Measurements from ENCODE around the gene UAP1L1. TPM values are rescaled to one million over a fixed set of nuclear protein-coding genes. Genes with fewer than 3 reads are reported as not detected.
"Not testable (repeated sequence)": the region's sequence is repeated elsewhere in the genome, so short reads cannot be mapped to it uniquely, and the experiment has no call there.

UAP1L1 gene
- total and polyA plus RNA-seq, 12 donors = 0.28 to 68.7 (median 15.1) TPM

DNA sequence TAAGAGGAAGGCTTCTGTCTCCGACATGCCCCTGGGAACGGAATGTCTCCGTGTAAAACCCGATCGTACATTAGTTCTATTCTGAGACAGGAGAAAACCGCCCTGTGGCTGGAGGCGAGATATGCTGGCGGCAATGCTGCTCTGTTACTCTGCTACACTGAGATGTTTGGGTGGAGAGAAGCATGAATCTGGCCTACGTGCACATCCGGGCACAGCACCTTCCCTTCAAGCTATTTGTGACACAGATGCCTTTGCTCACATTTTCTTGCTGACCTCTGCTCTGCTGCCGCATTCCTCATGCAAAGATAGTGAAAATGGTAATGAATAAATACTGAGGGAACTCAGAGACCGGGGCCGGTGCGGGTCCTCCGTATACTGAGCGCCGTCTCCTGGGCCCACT is 39.4 kb downstream of the UAP1L1 start:
- H3K4me3 ChIP-seq = no peak overlapping the region
- peaks cover 0 to 11% of the 10 kb centered on the region in 2 donors for H3K36me3 ChIP-seq (replicated peaks in 1 of 2)
- H3K27me3 ChIP-seq = no peaks in the 10 kb centered on the region
- H3K4me1 ChIP-seq (replicated peaks in 1 of 2) = peaks cover 7 to 11% of the 10 kb centered on the region in 2 donors
- no peaks in the 10 kb centered on the region for H3K9me3 ChIP-seq (replicated peaks in 1 of 3)
- no peak overlapping the region for H3K27ac ChIP-seq
- intact Hi-C loops (cut with DNase I) = loop anchor here (5.0 kb wide), 1 partner anchor 111 kb away; the partner anchor contains the start of genes CYSRT1 (in 2 of the 2) and RNF224 (in 2 of the 2)
- WGBS, 4 donors = 63 to 70% (median 68%) methylated on average over 16 to 17 of the region's 17 CpGs
- DNase-seq = no peak
- TF ChIP-seq POLR2A (IDR thresholded peaks at IDR 0.05) = no peak
- TF ChIP-seq, protein P1, sequence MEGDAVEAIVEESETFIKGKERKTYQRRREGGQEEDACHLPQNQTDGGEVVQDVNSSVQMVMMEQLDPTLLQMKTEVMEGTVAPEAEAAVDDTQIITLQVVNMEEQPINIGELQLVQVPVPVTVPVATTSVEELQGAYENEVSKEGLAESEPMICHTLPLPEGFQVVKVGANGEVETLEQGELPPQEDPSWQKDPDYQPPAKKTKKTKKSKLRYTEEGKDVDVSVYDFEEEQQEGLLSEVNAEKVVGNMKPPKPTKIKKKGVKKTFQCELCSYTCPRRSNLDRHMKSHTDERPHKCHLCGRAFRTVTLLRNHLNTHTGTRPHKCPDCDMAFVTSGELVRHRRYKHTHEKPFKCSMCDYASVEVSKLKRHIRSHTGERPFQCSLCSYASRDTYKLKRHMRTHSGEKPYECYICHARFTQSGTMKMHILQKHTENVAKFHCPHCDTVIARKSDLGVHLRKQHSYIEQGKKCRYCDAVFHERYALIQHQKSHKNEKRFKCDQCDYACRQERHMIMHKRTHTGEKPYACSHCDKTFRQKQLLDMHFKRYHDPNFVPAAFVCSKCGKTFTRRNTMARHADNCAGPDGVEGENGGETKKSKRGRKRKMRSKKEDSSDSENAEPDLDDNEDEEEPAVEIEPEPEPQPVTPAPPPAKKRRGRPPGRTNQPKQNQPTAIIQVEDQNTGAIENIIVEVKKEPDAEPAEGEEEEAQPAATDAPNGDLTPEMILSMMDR (IDR thresholded peaks at IDR 0.05) = no peak

DNA sequence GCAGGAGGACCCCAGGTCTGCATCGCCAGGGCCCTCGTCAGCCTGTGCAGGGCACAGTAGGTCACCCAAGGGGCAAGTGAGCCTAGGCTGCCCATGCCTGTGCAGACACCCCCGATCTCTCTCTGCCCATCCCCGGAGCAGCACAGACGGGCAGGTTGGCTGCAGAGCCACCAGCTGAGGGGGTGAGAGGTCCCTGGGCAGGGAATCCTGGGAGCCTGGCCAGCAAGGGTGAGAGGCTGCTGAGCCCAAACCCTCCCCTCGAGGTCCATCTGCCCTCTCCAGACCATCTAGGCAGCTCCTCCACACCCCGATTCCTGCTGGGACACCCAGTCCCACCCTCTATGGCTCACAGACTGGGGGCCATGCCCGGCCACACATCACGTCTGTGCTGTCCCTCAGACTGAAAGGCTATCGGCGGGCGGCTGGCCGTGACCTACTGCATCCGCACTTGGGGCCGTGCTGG is 40.0 kb downstream of the UAP1L1 start:
- TF ChIP-seq, protein P1 (IDR thresholded peaks at IDR 0.05) = no peak
- no peak for TF ChIP-seq POLR2A (IDR thresholded peaks at IDR 0.05)
- Histone ChIP-seq H3K4me1 (replicated peaks in 1 of 2) (peaks cover 9 to 11% of the 10 kb centered on the region in 2 donors), H3K27me3 (no peaks in the 10 kb centered on the region), H3K9me3 (replicated peaks in 1 of 3) (no peaks in the 10 kb centered on the region), H3K36me3 (replicated peaks in 1 of 2) (peaks cover 0 to 5% of the 10 kb centered on the region in 2 donors), H3K4me3 (no peak overlapping the region), H3K27ac (no peak overlapping the region)
- intact Hi-C loops (cut with DNase I) = loop anchor here (5.0 kb wide), 1 partner anchor 110 kb away; the partner anchor contains the start of genes CYSRT1 (in 2 of the 2) and RNF224 (in 2 of the 2)
- DNase-seq = no peak
- 63 to 76% (median 67%) methylated on average over 2 to 15 of the region's 15 CpGs for WGBS, 4 donors

DNA sequence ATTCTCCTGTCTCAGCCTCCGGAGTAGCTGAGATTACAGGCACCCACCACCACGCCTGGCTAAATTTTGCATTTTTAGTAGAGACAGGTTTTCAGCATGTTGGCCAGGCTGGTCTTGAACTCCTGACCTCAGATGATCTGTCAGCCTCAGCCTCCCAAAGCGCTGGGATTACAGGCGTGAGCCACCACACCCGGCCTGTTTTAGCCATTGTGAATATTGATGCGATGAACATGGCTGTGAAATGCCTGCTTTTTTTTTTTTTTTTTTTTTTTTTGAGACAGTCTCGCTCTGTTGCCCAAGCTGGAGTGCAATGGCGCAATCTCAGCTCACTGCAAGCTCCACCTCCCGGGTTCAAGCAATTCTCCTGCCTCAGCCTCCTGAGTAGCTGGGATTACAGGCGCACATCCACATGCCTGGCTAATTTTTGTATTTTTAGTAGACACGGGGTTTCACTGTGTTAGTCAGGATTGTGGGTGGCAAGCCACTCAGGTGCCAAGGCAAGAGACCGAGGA is 40.8 kb downstream of the UAP1L1 start:
- not testable (repeated sequence) for DNase-seq; H3K9me3 ChIP-seq (replicated peaks in 1 of 3); H3K36me3 ChIP-seq (replicated peaks in 1 of 2); H3K27ac ChIP-seq; H3K4me3 ChIP-seq; H3K27me3 ChIP-seq
- intact Hi-C loops (cut with DNase I) = loop anchor here (5.0 kb wide), 1 partner anchor 109 kb away; the partner anchor contains the start of genes CYSRT1 (in 2 of the 2) and RNF224 (in 2 of the 2)
- 73 to 83% (median 78%) methylated on average over 12 of the region's 12 CpGs for WGBS, 4 donors
- H3K4me1 ChIP-seq (replicated peaks in 1 of 2) = peaks cover 9 to 11% of the 10 kb centered on the region in 2 donors

DNA sequence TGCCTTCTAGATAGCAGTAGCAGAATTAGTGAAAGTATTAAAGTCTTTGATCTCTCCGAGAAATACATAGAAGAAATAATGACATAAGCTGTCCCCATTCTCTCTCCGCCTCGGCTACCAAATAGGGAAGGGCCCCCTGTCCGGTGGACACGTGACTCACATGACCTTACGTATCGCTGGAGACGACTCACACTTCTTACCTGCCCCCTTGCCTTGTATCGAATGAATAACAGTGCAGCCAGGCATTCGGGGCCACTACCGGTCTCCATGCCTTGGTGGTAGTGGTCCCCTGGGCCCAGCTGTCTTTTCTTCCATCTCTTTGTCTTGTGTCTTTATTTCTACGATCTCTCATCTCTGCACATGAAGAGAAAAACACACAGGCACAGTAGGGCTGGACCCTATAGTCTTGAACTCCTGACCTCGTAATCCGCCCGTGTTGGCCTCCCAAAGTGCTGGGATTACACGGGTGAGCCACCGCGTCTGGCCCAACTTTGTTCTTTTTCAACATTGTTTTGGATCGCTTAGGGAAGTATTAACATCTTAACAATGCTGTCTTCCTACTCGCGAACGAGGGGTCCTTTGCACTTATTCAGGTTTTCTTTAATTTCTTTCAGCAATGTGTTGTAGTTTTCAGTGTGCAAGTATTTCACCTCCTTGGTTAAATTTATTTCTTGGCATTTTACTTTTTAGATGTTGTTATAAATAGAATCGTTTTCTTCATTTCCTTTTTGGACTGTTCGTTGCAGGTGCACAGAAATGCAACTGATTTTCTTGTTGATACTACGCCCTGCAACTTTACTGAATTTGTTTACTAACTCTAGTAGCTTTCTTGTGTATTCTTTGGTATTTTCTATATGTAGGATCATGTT is 44.8 kb downstream of the UAP1L1 start:
- H3K36me3 ChIP-seq (replicated peaks in 1 of 2); DNase-seq; H3K9me3 ChIP-seq (replicated peaks in 1 of 3); H3K27ac ChIP-seq; intact Hi-C loops (cut with DNase I); H3K4me1 ChIP-seq (replicated peaks in 1 of 2); H3K27me3 ChIP-seq: not testable (repeated sequence)
- peak overlapping the region in 1 of 4 donors; percentile 36 for H3K4me3 ChIP-seq
- 62 to 79% (median 69%) methylated on average over 14 to 24 of the region's 25 CpGs for WGBS, 4 donors

DNA sequence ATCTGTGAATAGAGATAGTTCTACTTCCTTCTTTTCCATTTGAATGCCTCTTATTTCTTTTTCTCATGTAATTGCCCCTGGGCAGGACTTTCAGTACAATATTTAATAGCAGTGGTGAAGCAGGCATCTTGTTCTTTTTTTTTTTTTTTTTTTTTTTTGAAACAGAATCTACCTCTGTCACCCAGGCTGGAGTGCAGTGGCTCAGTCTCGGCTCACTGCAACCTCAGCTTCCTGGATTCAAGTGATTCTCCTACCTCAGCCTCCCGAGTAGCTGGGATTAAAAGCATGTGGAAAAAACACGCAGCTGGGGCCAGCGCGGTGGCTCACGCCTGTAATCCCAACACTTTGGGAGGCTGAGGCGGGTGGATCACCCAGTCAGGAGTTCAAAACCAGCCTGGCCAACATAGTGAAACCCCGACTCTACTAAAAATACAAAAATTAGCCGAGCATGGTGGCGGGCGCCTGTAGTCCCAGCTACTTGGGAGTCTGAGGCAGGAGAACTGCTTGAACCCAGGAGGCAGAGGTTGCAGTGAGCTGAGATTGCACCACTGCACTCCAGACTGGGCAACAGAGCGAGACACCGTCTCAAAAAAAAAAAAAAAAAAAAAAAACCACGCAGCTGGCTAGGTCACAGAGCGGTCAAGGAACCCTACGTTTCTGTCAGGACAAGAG is 45.6 kb downstream of the UAP1L1 start:
- not testable (repeated sequence) for H3K27ac ChIP-seq
- 81 to 91% (median 84%) methylated on average over 16 of the region's 16 CpGs for WGBS, 4 donors

More for the DNA sequence above, 45.6 kb downstream of the UAP1L1 start:
- H3K4me1 ChIP-seq (replicated peaks in 1 of 2); H3K36me3 ChIP-seq (replicated peaks in 1 of 2); intact Hi-C loops (cut with DNase I); H3K27me3 ChIP-seq; H3K4me3 ChIP-seq; H3K9me3 ChIP-seq (replicated peaks in 1 of 3); DNase-seq: not testable (repeated sequence)
